ENCODE results near the gene FLVCR1.

The FLVCR1 gene

GRCh38 chr1:212938846-212939245 is 80.8 kb downstream of the FLVCR1 start:
- TF ChIP-seq POLR2A (IDR thresholded peaks at IDR 0.05; ENCODE audit: low read depth, low read length), result no peak
- FAIRE-seq (no peak), DNase-seq (ENCODE audit: insufficient read length, low spot score) (no peak)

DNA sequence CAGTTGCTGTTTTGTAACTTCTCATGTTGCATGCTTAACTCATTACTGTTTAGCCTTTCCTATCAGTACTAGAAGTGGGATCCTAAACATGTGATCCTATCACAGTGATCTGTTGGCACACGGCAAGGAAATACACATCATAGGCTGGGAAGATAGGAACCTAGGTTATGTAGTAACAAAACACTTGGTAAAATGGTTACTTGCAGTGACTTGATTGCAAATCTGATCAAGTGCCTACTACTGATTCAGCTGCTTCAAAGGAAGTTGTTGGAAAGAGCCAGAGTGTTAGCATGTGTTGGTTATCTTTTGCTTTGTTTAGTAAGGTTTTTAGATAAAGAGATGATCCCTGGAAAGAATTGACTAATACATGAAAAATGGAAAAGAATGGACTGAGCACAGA is 83.4 kb downstream of the FLVCR1 start:
- no peak for DNase-seq (ENCODE audit: insufficient read length, low spot score)
- no peak for TF ChIP-seq POLR2A (IDR thresholded peaks at IDR 0.05; ENCODE audit: low read depth, low read length)
- FAIRE-seq, result no peak

DNA sequence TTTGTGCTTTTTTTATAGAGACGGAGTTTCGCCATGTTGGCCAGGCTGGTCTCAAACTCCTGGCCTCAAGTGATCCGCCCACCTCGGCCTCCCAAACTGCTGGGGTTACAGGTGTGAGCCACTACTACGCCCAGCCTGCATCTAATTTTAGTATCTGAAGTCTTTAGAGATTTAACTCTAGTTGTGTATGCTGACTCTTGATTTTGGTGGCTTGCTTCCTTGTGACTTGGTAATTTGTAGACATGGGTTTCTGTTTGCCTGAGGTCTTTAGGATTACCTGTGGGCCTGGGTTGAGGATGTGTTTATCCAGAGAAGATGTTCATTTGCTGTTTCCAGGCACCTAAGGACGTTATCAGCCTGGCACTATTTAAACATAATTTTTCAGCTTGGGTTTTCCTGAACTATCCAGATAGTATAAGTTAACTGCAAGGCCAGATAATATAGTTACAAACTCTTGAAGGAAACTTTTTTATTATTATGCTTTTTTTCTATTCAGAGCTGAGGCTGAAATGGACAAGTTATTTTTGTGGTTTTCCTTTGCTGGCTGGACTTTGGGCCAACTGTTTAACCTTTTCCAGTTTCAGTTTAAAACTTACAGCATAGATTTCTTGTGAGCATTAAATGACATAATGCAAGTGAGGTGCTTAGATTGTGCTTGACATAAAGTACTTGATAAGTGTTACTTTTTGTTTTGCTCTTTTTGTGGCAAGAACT is 84.8 kb downstream of the FLVCR1 start:
- no peak for FAIRE-seq
- DNase-seq (ENCODE audit: insufficient read length, low spot score), result no peak
- no peak for TF ChIP-seq POLR2A (IDR thresholded peaks at IDR 0.05; ENCODE audit: low read depth, low read length)

DNA sequence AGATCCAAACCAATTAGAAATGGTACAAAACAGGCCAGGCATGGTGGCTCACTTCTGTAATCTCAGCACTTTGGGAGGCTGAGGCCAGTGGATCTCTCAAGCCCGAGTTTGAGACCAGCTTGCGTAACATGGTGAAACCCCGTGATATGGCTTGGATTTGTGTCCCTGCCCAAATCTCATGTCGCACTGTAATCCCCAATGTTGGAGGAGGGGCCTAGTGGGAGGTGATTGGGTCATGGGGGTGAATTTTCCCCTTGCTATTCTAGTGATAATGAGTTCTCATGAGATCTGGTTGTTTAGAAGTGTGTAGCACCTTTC is 85.3 kb downstream of the FLVCR1 start:
- no peak for FAIRE-seq
- no peak for DNase-seq (ENCODE audit: insufficient read length, low spot score)
- TF ChIP-seq POLR2A (IDR thresholded peaks at IDR 0.05; ENCODE audit: low read depth, low read length), result no peak

DNA sequence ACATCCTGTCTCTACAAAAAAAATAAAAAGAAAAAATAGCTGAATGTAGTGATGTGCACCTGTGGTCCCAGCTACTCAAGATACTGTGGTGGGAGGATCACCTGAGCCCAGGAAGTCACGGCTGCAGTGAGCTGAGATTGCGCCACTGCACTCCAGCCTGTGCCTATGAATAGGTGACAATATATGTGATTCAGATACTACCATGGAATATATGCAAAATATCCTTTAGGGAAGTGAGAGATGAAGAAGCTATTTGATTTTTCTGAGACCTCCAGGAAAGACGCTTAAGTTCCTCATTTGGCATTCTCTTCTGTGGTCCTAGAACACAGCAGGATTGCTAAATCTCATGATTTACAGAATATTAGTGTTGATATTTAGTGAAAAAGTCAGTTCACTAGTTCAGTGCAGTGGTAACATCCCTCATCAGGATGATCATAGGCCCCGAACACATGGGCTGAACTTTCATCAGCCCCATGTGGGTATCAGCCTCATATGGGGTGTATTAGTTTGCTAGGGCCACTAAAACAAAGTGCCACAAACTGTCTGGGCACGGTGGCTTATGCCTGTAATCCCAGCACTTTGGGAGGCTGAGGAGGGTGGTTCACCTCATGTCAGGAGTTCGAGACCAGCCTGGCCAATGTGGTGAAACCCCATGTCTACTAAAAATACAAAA is 86.3 kb downstream of the FLVCR1 start:
- no peak for DNase-seq (ENCODE audit: insufficient read length, low spot score)
- no peak for FAIRE-seq
- TF ChIP-seq POLR2A (IDR thresholded peaks at IDR 0.05; ENCODE audit: low read depth, low read length), result no peak

DNA sequence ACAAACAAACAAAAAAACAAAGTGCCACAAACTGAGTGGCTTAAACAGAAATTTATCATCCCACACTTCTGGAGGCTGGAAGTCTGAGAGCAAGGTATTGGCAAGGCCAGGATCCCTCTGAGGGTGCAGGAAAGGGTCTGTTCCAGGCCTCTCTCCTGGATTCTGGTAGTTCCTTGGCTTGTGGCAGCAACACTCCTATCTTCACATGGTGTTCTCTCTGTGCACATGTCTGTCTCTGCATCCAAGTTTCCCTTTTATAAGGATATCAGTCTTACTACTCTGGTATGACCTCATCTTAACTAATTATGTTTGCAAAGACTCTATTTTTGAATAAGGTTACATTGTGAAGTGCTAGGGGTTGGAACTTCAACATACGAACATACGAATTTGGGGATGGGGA is 87.0 kb downstream of the FLVCR1 start:
- no peak for TF ChIP-seq POLR2A (IDR thresholded peaks at IDR 0.05; ENCODE audit: low read depth, low read length)
- no peak for DNase-seq (ENCODE audit: insufficient read length, low spot score)
- FAIRE-seq, result no peak

- FAIRE-seq (no peak), DNase-seq (ENCODE audit: insufficient read length, low spot score) (no peak)
- TF ChIP-seq POLR2A (IDR thresholded peaks at IDR 0.05; ENCODE audit: low read depth, low read length), result no peak
These were observed 87.5 kb downstream of the FLVCR1 start for GRCh38 chr1:212945463-212946160.

DNA sequence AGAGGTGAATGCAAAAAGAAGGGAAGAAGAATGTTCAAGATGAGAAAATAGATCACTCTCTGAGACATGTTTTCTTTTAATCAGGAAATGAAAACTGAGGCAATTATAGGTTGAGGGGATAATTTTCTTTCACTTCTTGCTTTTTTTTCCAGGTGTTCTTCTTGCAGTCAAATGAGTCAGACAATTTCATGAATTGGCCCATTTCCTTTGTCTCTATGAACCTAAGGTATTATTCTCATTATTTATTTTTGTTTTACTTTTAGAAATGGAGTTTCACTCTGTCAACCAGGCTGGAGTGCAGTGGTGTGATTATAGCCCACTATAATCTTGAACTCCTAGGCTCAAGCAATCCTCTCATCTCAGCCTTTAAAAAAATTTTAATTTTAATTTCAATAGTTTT is 88.8 kb downstream of the FLVCR1 start:
- DNase-seq (ENCODE audit: insufficient read length, low spot score) (no peak), FAIRE-seq (no peak)
- TF ChIP-seq POLR2A (IDR thresholded peaks at IDR 0.05; ENCODE audit: low read depth, low read length), result no peak
